Vagina (tissue), 2 donors: ENCODE measurements around the gene ECE2.

Source experiments
- CTCF ChIP-seq, 3 experiments: fragments of 450-650 bp in 2 of 3; fragments of 200-600 bp in 1 of 3; sonication (generic) in 1 of 3; IDR thresholded peaks; one replicate each; pipeline ENCODE4 v1.5.1; 2017 to 2019; ENCODE audit warnings: antibody characterized with exemption in 3 of 3, mild to moderate bottlenecking in 2 of 3, moderate library complexity in 2 of 3
- POLR2A ChIP-seq, 2 donors: fragments of 450-650 bp; IDR thresholded peaks; one replicate each; pipeline ENCODE4 v1.6.1; 2017; ENCODE audit warnings: antibody characterized with exemption in 2 of 2, mild to moderate bottlenecking in 2 of 2, moderate library complexity in 2 of 2

- no peak for TF ChIP-seq CTCF (IDR thresholded peaks at IDR 0.05)
- TF ChIP-seq POLR2A (IDR thresholded peaks at IDR 0.05): no peak
These were observed 61.5 kb downstream of the ECE2 start, which contains the start of gene FAM131A for GRCh38 chr3:184337399-184337714.
